Measurements from ENCODE around the gene PLCB1.

The PLCB1 gene

GRCh38 chr20:8310618-8311017 lies 178.6 kb downstream of the PLCB1 start:
- DNase-seq, result no peak

DNA sequence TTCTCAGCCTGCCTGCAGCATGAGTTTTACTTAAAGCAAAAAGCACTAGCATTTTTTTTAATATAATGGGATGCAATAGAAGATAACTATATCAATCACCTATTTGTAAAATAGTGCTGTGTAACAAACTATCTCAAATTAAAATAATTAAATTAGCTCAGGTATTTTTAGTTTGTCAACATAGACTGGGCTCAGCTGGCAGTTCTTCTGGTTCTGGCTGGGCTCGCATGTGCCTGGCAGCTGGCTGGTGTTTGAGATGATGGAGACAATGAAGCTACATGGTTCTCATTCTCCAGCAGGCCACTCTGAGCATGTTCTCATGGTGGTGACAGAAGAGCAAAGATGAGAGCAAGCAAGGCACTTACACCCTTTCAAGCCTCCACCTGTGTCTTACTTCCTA lies 181.0 kb downstream of the PLCB1 start:
- DNase-seq, result no peak

DNA sequence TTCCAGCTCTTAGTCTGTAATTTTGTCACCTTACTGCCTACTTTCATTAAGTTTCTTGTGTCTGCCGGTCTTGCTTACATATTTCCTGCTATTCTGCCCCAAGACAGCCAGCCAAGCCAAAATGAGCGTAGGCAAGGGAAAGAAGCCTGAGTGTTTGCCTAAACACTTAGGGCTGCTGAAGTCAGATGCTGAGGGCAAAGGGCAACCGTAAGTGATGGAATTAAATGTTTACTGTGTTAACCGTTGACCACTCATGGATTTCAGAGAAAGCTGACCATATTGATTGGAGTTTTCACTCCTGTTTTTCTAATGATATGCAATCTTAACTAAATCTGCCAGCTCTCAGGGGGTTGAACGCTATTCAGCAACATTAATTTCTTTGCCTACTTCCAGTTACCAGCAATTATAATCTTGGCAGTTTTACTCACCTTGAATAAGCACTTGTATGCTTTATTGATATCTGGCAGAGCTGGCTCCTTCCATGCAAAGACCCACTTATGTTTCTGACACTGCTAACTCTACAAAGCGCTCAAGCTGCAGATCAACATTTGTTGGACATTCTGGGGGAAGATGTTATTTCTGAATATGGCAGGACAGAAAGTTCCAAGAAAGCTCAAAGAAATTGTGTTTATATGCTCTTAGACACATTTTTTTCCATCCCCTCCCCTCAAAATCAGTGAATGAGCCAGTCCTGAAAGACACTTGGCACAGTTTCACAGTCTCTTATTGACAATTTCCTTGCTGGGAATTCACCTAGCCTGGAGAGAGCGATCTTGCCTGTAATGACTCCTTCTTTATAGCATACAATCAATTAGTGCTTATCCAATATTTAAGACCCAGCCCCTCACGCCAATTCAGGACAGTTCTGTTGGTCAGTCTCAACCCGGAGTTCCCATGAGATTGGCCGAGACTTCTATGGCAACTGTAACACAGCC lies 183.8 kb downstream of the PLCB1 start:
- DNase-seq, result no peak

DNA sequence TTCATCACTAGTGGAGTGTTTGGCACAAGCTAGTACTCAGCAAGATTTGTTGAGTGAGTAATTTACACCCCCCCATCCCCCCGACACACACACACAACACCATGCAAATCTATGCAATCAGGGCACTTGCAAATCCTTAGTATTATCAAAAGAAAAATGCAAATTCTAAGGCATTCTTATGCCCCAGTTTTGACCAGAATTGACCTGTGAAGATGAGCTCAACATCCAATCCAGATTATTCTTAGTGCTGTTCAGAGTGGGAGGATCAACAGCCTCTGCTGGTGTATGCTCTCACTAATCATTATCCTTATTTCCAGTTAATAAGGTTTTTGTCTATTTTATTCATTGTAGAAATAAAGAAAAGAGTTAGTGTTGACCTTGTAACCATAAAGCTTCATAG lies 185.4 kb downstream of the PLCB1 start:
- no peak for DNase-seq

DNA sequence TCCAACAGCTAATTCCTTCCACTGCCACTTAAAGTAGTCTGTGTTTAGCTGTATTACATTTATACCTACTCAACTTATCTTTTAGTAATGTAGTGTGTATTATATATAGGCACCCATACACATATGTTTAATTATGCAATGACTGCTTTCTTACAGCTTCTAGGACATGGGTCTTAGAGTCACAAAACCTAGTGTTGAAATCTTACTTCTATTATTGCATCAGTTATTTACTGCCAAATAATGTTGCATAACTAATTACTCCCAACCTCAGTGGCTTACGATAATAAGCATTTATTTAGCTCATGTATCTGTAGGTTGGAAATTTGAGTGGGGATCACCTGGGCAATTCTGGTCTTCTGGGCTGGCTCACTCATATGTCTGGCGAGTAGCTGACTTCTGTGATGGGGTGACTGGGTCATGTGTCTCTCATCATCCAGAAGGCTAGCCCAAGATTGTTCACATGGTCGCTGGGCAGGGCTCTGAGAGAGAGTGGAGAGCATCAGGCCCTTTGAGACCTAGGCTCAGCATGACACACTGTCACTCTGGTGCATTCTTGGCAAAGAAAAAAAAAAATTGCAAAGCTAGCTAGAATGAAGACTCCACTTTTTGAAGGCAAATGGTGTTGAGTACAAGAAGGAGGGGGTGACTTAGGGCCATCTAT lies 187.0 kb downstream of the PLCB1 start:
- DNase-seq, result no peak

DNA sequence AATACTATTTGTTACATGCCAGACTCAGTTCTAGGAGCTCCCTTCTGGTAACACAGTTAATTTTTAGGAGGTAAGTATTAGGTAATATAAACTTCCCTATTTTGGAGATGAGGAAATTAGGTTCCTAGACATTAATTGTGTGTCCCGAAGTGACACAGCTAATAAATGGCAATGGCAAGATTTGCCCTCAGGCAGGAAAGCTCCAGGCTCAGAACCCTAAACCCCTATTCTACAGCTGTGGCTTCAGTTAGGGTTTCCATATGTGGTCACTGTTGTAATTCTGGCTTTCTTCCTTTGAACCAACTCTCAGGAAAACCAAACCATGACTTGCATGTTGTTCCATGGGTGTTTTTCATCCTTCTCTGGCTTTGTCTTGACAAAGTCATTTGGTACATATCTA lies 188.2 kb downstream of the PLCB1 start:
- DNase-seq, result no peak

- DNase-seq, result no peak
Observed at GRCh38 chr20:8321001-8321400, 188.9 kb downstream of the PLCB1 start.

GRCh38 chr20:8322662-8323217 lies 190.7 kb downstream of the PLCB1 start:
- no peak for DNase-seq

GRCh38 chr20:8326191-8326590 lies 194.1 kb downstream of the PLCB1 start:
- DNase-seq, result no peak

DNA sequence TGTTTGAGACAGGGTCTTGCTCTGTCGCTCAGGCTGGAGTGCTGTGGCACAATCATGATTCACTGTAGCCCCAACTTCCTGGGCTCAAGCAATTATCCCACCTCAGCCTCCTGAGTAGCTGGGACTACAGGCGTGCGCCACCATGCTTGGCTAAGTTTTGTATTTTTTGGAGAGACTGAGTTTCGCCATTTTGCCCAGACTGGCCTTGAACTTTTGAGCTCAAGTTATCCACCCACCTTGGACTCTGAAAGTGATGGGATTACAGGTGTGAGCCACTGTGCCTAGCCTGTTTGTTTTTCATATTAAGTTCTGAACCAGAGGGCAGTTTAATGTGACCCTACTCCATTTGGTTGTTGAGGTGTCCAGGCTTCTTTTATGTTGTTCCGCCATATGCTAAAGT lies 194.8 kb downstream of the PLCB1 start:
- DNase-seq, result no peak

DNA sequence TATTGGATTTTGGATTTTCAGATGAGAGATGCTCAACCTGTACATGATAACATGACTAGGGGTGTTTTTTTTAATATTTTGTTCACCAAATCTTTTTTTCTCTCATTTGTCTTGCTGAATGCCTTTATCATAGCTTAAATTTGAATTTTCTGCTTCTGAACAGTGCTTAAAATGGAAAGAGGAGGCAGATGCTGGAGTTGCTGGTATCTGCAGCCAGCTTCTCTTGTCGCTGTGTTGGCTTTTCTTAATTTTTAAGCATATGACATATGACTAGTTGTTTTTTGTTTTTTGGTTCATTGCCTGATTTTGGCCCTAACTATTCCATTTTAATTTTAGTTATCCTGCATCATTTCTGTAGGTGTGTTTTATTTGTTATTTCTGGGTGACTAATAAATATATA lies 196.1 kb downstream of the PLCB1 start:
- no peak for DNase-seq

- no peak for DNase-seq
Observed at GRCh38 chr20:8330319-8330784, 198.3 kb downstream of the PLCB1 start.

DNA sequence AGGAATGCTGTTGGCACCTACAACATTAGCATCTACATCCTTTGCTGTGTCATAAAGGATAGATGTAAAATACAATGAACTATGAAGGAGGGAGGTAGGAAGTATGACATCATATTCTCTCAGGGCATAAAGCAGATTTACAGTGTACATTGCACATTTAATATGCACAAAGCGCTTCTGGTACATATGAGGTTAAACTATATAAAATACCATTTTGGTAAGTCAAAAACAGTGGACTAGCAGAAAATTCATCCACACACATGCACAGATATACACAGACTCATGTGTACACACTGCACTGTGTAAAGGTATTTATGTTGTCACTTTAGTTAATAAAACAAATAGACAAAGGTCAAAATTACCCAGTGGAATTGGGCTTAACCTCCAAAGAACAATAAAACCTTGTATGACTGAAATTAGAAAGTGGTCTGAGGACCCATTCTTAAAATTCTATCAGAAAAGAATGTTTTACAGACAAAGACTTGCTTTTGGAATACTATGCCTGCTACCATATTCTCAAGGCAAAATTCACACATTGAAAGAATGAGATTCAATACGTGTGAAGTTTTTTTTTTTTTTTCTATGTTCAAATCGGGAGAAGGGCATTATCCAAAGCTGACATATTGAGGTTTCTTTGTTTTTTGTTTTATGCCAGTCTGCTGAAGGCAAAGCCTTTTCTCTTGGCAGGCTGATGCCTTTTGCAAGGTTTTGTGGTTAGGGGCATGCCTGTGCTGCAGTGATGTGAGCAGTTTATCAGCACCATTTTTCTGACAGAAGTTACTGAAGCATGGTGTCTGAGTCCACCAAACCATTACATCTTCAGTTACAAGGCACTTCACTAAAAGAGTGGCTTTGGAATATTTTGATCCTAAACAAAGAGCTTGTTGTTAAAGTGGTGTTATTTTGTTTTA lies 199.0 kb downstream of the PLCB1 start:
- no peak for DNase-seq

DNA sequence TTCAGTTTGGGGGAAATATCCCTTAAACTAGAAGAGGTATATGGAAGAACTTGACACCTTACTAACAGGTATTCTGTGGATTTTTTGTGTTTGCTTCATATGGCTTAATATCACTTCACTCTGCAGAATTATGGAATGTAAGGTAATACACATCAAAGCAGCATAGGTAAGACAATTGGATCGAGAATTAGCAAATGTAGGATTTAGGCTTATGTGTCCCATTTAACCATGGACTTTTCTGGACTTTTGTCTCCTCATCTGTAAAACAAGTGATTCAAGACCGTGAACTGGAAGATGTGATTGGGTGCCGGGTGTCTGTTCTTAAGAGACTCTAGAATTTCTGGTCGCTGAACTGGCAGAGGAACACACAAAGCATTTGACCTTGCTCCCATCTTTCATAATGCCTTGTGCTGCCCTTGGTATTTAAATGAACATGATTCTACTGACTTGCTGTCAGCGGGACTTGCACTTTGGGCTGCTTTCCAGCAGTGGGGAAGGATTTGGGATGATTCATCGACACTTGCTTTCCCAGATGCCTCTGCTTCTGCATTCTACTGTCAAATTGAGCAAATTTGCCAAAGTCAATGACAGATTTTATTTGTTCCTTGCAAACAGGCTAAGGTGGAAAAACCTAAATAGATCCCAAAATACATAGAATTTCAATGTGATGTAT lies 199.8 kb downstream of the PLCB1 start:
- peak; percentile 88 for DNase-seq

GRCh38 chr20:8334641-8335040 lies 202.6 kb downstream of the PLCB1 start:
- DNase-seq, result no peak

DNA sequence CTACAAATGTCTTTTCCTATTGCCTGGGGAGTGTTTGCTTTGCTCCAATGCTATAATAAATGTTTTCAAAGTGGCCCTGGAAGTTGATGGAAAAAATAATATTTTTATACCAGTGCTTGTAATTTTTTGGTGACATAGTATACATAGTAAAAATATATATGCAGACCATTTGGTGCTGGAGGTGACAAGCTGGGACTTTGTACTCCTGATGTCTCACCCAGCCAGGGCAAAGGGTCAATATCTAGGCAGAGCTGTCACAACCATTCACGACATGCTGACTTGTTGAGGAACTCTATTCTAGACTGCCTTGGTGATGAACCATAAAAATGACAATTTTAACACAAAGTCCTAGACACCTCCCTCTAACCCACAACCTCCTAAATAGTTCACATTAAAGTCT lies 203.0 kb downstream of the PLCB1 start:
- DNase-seq, result no peak

DNA sequence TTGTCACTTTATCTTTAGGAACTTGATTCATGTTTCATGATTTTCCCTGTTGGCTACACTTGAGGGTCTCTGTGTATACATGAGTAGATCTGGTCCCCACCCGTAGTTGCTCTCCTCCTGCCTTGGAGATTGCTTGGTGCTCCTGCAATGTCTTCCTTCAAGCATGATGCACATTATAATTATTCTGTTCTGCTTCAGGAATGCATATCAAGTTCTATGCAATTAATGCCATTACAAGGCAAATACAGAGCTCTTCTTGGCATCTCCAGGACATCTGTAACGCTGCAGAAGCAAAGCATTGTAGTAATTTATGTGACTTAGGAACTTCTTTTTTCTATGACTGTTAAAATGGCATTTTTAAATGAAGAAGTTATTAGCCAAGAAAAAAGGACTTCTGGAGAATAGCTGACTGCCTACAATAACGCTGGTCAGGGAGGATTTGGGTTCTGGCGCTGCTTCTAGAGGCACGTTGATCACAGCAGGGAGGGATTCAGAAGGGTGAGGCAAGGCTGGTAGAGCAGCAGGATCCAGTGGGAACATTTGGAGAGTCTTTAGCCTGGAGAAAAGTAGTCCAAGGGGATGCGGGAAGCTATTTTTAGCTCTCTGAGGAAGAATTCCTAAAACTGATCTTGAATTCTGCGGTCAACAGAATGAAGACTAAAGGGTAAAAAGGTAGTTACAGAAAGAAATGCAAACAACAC lies 203.6 kb downstream of the PLCB1 start:
- DNase-seq, result no peak

DNA sequence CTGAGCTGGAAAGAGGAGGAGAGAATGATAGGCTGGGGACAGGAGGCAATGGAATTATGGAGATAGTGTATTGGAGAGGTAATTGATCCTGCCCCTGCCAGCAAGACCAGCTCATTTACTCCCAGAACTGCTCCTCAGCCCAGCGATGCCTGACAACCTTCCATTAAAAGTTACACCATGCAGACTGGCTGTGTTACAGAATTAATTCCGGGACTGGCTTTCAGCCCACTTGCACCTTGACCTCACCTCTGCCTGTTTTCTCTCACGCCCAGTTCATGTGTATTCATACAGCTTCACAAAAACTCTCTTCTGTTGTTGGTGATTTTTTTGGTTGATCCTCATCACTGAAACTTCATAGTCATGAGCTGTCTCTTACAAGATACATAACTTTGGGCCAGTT lies 207.3 kb downstream of the PLCB1 start:
- DNase-seq, result no peak

DNA sequence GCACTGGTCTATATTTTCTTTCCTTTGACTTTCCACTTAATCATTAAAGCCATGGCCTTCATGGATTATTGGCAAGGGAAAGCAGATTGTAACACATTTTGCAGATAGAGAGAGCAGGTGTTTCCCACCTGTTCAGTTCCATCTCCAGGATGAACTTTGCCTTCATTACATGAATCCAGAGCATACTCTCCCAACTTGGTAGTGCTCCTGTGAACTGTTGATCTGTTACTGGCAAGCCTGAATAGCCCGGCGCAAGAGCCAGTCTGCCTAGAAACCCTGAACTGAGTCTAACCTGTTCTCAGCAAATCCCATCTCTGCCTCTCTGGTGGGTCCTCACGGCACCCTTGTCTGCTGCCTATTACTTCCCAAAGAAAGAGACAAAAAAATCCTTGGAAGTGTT lies 210.3 kb downstream of the PLCB1 start:
- no peak for DNase-seq

- DNase-seq, result no peak
Observed at GRCh38 chr20:8344106-8344505, 212.0 kb downstream of the PLCB1 start.

- DNase-seq, result no peak
Observed at GRCh38 chr20:8344631-8345030, 212.6 kb downstream of the PLCB1 start.

Measured in fibroblast of upper back skin (primary cell).